Body of pancreas (tissue), 4 donors: ENCODE data around the gene ACIN1.

Experiments used
- CTCF ChIP-seq, 7 experiments: fragments of 450-650 bp in 4 of 7; fragments of 200-600 bp in 3 of 7; sonication (generic) in 3 of 7; IDR thresholded peaks; one replicate each; pipeline ENCODE4 v1.5.1; 2016 to 2019; ENCODE audit warnings: antibody characterized with exemption in 7 of 7
- POLR2A ChIP-seq, 3 donors: fragments of 450-650 bp; IDR thresholded peaks; one replicate each; pipeline ENCODE4 v1.6.1; 2016; ENCODE audit warnings: antibody characterized with exemption in 3 of 3, mild to moderate bottlenecking in 2 of 3

- TF ChIP-seq POLR2A (IDR thresholded peaks at IDR 0.05) = no peak
- no peak for TF ChIP-seq CTCF (IDR thresholded peaks at IDR 0.05)
Measured at GRCh38 chr14:23104070-23104590, 9.2 kb upstream of the ACIN1 start.
